GM21381 (cell line): ENCODE measurements around the gene FOXP1.
A peak's percentile ranks its signal among the peaks of the same experiment; 100 is the strongest.

ENCODE experiments used
- ATAC-seq: cut with Tn5 transposase; IDR thresholded peaks from one replicate; pipeline ENCODE4 v1.9.1; 2021; ENCODE audit warnings: mild to moderate bottlenecking, moderate library complexity; ENCODE audit not compliant: unreplicated experiment

Gene FOXP1

DNA sequence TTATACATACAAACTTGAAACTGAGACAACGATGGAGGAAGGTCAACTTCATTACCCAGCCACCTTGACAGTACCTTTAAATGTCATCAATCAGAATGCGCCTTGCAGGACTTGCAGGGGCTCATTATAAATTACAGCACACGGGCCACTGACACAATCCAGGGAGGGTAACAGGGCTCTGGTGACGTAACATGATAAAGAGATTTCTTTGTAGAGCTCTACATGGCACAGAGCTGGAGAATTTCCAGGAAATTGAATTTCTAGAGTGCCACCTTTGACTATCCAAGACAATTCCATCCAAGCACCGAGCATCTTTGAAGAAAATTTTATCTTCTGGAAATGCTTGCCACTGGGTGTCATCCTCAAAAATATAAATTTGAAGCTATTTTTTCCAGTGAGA lies 486.0 kb downstream of the FOXP1 start:
- no peak for ATAC-seq

DNA sequence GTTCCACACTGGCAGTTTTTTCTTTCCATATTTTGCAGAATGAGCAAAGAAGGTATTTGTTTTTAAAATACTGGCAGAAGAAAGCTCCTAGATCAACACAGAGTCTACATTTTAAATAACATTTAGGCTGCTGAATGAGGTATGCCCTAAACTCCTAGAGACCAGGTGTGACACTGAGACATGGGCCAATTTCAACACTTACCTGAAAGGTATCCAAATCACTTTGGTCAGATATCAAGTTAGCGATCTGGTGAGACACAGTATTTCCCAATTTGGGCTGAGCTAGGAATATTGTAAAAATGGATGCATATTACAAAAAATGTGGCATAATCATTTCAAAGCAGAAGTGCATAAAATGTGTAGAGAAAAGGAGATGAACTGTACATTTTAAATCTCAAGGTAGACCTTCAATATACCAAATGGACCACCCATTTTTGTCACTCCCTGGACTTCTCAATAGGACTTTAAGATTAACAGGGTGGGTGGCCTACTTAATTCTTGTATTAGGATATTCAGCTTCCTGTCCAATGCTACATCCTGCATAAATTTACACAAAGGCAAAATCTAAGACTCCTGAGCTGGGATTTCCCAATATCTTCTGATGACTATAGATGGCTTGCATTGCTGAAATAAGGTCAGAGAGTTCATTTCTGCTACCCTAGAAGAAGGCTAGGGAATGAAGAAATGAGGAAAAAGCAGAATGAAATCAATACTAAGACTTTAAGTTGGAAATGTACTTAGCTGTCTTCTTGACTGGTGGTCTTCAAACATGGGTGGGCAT lies 487.8 kb downstream of the FOXP1 start:
- ATAC-seq: no peak

DNA sequence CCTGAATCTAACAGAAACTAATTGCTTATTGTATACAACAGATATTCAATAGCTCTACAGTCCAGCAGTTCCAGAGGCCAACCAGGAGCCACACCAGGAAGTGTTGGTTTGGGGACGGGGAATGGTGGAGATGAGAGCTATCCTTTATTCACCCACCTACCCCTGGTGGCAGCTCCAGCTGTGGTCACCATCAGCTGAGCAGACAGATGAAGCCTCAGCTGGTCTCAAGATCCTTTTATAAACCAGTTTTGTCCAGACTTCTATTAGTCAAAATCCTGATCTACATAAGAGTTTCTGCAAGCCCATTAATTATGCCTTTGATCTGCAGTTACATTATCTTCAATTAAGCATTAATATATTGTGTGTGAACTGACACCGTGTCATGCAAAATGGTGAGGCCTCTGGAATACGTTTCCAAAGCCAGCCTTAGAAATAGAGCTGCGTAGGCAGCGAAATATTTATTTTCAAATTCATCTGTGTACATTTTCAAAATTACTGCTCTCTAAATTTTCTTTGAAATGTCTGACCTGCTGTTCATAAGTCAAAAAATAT lies 488.8 kb downstream of the FOXP1 start:
- no peak for ATAC-seq

DNA sequence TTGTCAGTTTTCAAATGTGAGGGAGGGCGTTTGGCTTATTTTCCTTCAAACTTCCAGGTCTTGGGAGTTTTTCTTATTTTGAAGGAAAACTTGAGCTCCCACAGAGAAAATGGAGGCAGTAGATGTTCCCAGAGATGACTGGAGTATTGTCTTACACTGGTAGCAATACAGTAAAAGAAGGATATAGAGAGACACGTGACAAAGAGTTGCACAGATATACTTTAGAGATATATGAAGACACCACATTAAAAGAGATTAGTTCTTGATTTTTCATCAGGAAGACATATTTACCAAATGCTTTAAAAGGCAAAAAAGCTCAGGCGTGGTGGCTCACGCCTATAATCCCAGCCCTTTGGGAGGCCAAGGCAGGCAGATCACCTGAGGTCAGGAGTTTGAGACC lies 490.9 kb downstream of the FOXP1 start:
- no peak for ATAC-seq

DNA sequence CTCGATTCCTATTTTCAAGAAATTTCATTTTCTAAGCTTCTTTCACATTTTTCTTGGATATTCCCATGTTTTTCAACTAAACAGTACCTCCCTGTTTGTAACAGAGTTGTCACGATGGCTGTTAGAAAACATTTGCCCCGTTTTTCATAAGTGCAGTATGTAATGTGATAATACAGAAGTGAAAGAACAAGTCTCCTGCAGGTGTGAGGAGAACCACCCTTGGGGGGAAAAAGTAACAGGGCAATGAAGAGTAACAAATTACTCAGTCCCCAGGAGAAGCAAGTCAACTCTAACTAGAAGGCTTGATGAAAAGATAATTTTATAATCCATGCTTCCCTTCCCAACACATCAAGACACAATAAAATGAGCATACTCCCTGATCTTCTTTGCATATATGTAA lies 493.3 kb downstream of the FOXP1 start:
- ATAC-seq: no peak

DNA sequence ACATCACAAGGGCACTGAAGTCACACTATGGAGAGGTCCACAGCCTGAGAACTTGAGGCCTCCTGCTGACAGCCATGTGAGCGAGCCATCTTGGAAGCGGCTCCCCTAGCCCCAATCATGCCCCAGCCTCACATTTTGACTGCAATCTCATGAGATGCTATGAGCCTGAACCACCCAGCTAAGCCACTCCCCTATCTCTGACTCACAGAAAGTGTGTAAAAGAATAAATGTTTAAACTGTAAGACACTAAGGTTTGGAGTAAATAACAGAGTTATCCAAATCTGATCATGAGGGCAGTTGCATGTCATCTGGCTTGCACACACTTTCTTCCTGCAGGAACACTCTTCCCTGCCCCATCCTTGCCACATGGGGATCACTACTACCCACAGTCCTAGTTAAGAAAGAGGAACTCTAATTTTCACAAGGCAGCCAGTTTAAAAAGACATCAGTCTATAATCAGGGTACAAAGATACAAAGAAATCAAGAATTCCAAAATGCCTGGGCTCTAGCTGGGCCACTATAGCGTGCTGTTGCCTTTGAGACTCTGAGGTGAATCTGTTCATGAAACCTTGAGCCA lies 494.2 kb downstream of the FOXP1 start:
- no peak for ATAC-seq

DNA sequence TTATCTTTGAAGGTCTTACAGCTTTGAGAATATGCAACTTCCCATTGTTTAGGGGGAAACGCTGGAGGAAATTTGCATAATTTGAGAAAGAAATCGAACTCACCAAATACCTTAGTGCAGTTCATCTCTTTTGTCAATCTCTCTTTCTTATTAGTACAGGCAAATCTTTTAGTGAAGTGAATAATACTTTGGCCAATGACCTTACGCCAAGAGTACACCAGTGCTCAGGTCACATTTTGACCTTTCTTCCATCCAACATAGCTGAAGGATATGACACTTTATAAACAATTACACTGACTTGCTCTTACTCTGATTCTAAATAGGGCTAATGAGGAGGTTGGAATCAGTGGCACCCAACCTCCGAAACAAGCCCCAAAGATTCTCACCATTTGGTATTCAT lies 494.8 kb downstream of the FOXP1 start:
- no peak for ATAC-seq

DNA sequence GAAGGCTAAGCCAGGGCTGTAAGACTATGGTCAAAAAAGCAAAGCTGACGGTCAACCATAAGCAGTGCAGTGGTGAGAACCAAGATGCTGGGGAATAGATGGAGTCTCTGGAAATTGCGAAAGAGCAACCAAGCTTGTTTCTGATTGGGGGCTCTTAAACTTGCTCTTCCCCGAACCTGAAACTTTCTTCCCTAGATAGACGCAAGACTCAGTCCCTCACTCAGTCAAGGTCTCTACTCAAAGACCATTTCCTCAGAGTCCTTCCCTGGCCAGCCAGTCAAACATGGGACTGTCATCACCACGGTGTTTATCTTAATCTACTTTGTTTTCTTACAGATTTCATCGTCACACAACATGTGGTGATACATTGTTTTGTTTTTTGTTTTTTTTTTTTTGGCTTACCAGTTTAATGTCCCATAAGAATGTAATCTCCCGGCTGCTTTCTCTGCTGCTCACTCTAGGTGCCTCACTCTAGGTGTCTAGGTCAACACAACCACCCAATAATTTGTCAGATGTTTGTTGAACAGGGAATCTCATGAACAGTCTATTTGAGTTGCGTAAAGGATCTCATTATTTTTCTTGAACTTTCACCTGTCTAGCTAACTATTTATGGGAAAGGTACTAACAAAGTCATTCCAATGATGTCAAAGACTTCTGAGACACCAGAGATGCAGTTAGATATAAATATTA lies 495.4 kb downstream of the FOXP1 start:
- ATAC-seq: no peak

DNA sequence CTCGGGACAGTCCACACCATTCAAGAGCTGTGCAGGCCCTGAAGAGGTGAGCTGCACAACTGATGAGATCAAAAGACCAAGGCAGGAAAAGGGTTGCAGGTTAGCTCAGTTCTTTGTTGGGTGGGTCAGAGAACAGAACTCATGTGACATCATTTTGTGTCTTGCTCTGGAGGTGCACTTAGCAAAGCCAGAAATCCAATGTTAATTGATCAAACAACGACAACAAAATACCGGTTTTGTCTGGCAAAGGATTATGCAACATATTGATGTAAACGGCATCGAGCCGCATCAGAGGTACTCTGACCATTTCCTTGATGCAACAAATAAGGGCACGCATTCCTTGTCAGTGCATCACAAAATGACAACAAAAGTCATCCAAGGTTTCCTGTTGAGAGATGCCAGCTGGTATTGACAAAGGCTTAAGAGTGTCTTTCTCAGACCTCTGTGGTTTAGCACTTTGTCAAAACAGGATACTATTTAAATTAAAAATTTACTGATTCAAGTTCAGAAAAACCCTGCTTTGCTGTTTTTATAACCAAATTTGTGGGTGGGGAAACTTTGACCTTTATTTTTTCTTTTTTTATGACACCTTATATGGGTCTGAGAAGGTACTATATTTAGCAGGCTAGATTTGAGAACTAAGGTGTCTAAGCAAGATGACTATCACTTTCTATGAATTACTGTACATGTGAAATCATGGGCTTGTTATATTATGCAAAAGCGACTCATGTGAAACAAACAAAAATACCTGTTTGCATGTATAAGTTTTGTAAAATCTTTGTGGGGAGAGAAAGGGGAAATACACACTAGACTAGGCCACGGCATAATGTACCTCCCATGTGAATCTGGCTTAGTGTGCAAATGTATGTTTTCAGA lies 496.1 kb downstream of the FOXP1 start:
- peak; percentile 85 for ATAC-seq

DNA sequence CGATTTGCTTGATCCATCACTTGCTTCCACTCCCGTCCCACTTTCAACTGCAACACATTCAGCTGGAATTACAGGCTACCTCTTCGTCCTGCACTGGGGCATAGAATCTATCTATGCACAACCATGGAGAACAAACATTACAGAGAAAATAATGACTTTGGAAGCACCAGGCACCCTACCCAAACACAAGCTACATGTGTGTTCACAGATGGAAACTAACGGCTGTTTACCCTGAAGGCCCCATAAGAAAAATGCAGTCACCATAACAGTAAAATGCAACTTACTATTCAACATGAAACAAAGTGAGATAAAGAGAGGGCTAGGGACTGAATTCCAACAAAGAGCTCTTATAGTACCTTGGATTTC lies 496.8 kb downstream of the FOXP1 start:
- ATAC-seq: no peak

DNA sequence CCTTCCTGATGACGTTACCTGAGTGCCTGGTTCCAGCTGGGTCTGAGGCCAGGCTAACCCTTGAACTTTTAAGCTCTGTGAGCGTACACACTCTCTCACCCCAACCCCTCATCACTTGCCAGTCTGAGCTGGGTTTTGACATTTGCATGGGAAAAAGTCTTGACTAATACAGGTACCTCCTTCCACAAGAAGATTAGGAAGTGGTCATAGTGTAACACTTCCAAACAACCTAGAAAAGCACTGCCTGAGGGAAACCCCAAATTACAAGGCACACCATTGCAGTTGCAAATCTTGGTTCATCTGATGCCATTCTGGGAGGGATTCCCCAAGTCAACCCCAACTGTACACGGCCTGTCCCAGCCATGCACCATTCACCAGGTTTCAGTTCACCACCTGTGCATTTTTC lies 499.8 kb downstream of the FOXP1 start:
- ATAC-seq: no peak

DNA sequence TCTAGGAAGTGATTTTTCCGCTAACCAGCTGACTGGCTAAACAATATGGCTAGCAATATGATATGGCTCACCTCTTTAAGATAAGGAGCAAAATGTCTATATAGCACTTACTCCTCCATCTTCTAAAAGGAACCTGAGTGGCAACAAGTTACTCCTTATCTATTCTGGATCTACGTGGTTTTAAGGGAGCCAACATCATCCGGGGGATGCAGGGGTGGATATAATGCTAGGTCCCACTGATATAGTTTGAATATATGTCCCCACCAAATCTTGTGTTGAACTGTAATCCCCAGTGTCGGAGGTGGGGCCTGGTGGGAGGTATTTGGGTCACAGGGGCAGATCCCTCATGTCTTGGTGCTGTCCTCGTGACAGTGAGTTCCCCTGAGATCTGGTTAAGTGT lies 500.7 kb downstream of the FOXP1 start:
- ATAC-seq: no peak

DNA sequence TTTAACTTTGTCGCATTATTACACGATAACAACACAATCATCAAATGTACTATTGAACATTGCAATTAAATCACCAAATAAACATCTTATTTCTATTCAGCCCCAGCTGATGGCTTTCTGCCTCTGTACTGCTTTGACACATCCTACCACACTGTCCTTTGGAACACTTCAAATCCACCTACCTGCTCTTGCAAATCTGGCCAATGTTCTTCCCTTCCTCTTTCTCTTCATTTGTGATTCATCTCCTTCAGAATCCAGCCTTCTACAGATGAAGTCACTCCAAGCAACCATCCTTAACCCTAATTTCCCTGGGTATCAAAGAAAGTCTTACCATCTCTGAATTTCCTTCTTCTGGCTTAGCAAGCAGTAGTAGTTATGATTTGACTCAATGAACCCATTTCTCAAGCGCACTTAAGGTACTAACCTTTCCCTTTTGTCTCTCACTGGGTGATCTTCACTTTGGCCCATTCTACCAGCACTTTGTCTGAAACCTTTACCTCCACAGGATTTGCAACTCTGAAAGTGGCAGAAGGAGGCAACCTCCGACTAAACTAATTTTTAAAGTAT lies 502.9 kb downstream of the FOXP1 start:
- no peak for ATAC-seq

DNA sequence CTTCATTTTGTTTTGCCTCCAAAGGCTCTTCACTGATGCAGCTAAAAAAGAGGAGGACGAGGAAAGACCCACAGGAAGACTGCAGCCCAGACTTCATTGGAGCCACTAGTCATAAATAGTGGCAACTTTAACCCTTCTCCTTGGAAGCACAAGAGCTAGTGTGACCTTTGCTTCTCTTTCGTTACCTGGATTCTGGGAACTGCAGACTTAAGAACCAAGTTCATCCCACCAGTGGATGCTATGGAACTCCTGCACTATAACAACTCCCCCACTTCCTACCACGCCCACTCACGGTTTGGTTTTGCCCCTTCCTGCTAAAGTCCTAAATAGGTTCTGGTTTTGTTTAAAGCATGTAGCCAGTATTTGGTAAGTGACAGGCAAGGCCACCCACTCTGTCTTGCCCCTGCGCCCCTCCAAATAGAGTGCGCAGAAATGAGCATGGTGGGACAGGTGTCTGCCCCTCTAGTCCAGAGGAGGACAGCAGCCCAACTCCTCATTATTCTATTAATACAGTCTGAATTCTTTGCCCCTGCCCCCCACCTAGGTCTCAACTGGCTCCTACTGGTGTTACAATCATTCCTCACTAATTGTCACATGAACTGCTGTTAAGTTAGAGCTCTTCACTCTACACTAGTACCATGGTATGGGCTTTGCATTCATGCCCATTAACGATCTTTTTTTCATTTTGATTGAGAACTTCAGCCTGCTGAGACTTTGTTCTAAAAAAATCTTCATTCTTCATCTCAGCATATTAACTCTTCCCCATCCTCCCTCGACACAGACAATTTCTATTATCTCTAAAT lies 504.6 kb downstream of the FOXP1 start:
- ATAC-seq: no peak

DNA sequence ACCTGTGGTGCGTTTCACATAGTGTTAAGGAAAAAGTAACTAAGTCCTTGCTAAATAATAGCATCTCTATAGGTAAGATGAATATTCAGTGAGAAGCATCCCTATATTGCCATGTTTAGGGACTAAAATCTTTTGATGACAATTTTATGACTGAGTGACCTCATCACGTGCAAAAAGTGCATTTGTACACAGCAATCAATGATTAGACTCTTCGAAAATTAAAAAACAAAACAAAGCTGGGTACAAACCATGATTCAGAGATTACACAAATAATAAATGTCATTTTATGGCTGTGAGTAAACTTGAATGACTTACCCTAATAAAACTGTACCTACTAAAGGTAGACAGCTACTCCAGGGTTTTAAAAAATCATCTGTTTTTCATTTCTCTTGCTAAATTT lies 505.3 kb downstream of the FOXP1 start:
- no peak for ATAC-seq

DNA sequence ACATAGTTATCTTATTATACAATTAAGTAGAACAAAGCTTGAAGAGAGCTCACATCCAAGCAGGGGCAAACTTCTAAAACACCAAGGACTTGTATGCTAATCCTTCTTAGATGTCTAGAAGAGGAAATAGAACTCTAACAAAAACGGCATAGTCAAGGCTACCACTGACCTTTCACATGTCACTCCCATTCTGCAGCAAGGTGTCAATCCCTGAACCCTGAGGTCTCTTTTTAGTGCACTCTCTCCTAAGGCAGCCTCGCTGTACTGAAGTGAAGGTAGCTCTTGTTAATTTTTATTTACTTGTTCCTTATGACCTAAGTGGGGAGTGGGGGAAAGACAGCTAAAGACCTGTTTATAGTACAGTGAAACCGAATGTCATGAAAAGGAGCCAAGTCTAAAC lies 506.5 kb downstream of the FOXP1 start:
- no peak for ATAC-seq

DNA sequence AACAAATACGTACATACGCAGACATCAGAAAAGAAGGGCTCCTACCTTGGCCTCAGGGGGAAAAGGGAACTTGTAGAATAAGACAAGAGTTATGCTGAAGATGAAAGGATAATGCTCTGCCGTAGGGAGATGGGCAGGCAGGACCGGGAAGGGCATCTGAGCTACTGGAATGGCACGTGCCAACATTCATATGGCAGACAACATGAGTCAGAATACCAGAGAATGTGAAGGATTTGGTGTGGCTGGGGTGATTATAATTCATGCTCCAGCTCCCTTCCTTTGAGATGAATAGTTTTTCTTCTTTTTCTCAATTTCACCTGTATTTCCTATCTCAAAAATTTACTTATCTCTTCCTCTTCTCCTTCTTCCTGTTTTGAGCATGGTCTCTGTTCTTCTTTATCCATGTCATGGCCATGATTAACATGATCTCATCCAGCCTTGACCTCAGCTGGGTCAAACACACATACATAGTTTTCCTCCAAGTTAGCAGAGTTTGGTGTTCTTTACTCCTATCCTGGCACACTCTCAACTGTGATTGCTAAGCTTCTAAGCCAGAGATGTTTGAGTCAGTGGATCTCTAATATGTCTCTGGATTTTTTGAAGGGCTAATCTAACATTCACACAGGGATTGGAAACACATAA lies 507.0 kb downstream of the FOXP1 start:
- no peak for ATAC-seq

DNA sequence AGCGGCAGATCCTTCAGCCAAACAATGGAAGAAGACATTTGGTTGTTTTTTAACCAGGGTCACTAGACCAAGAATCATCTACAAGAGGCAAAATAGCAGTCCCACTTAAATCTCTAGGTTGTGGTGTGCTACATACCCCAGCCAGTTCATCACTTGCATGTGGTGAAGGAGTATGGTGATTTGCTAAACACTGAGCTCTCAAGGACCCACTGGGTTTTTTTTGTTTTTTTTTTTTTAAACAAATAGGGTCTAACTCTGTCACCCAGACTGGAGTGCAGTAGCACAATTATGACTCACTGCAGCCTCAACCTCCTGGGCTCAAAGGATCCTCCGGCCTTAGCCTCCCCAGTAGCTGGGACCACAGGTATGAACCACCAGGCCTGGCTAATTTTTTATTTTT lies 508.0 kb downstream of the FOXP1 start:
- no peak for ATAC-seq

DNA sequence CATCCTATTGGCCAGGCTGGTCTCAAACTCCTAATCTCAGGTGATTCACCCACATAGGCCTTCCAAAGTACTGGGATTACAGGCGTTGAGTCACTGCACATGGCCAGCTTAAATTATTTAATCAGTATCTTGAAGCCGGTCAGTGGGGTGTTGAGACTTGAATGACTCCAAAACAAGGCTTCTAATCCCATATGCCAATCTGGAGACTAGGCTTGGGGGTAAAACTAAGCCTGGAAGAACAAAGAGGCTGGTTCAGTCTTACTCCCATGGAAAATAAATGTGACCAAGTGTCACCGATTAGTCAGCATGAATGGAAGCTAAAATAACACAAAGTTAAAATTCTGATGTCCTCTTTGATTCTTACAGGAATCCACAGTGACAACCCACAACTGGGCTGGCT lies 509.1 kb downstream of the FOXP1 start:
- ATAC-seq: no peak
